WTC11 (cell line): ENCODE data around the gene GMPR.

ENCODE experiments used
- CREB1 ChIP-seq: sonication (generic); formaldehyde crosslinking; IDR thresholded peaks from 2 replicates; pipeline ENCODE4 v1.8.0; 2023; ENCODE audit warnings: mild to moderate bottlenecking, missing genetic modification reagents
- CTCF ChIP-seq: fragments of 200-600 bp; IDR thresholded peaks from 2 replicates; pipeline ENCODE4 v1.8.0; 2022; ENCODE audit warnings: antibody characterized with exemption
- FOXJ3 ChIP-seq: sonication (generic); formaldehyde crosslinking; IDR thresholded peaks from 2 replicates; pipeline ENCODE4 v1.9.0; 2021; ENCODE audit warnings: missing genetic modification reagents, mild to moderate bottlenecking, borderline replicate concordance
- RELA ChIP-seq: sonication (generic); formaldehyde crosslinking; IDR thresholded peaks from 2 replicates; pipeline ENCODE4 v1.8.1; 2022; ENCODE audit warnings: missing genetic modification reagents, mild to moderate bottlenecking, borderline replicate concordance

- no peak for TF ChIP-seq CTCF
- TF ChIP-seq FOXJ3 (CRISPR knock-in tag), result no peak
- TF ChIP-seq CREB1 (CRISPR knock-in tag), result no peak
- TF ChIP-seq RELA, result no peak
These were observed 42.0 kb upstream of the GMPR start for GRCh38 chr6:16196260-16196983.
